ENCODE data around the gene SYS1. TPM values are rescaled to one million over a fixed set of nuclear protein-coding genes. Genes with fewer than 3 reads are reported as not detected.

SYS1 gene
- total and polyA plus RNA-seq, 5 experiments from 2014 or later = 34.2 to 62.5 (median 46.1) TPM

DNA sequence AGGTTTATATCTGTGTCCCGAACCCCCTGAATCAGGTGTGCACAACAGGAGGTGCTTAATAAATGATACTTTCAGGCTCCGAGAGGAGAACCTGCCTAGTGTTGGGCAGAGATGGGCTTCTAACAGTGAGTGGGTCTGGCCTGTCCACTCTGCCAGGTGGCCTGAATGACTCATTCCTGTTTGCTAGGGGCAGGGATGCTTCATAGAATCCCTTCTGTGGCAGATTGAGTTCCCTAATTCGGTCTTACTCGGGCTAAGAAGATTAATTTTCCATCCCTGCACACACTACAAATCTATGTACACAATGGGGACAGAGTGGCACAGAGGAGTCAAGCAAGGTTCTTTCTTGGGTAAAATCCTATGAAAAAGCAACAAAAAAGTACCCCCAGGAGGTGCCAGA is 34.5 kb upstream of the SYS1 start:
- no peaks in the 10 kb centered on the region for H3K27me3 Mint-ChIP-seq
- no peak overlapping the region for H3K27ac Mint-ChIP-seq
- DNase-seq = no peak
- POLR2A ChIA-PET = no interaction called here
- no peaks in the 10 kb centered on the region for H3K36me3 Mint-ChIP-seq
- no peak for ATAC-seq
- H3K9me3 Mint-ChIP-seq = no peaks in the 10 kb centered on the region
- no peak overlapping the region for H3K4me3 Mint-ChIP-seq
- no peaks in the 10 kb centered on the region for H3K4me1 Mint-ChIP-seq

DNA sequence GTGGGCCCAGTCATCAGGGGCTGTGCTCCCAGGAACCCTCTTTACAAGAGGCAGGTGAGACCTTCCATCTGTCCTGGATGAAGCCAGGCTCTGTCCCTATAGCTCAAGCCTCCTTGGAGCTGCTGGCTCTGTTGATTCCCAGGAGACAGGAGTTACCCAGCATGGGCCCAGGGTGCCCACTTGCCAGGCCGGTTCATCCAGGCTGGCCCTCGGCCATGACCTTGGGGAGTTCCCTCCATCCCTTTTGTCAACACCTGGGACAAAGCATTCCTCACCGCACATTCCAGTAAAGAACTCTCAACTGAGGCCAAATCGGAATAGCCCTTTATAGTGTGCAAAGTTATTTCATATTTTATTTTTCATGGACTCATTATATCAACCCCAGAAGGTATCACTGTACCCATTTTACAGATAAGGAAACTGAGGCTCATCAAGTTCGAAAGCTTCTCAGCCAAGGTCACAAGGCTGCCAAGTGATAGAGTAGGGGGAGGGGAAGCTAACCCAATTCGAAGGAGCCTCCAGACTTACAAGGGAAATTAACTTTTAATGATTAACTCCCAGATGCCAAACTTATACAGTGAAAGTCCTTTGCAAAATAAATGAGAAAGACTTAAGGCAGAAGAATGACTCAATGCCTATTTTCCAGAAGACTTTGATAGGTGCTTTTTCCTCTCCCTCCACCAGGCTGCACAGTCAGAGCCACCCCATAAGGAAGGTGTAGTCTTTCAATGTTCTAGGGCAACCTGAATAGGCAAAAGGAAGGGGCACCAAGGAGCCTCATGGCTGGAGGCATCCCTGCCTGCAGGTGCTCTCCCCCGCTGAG is 33.2 kb upstream of the SYS1 start:
- H3K36me3 Mint-ChIP-seq = no peaks in the 10 kb centered on the region
- DNase-seq (no peak), ATAC-seq (no peak)
- no peaks in the 10 kb centered on the region for H3K9me3 Mint-ChIP-seq
- H3K4me3 Mint-ChIP-seq = no peak overlapping the region
- no peaks in the 10 kb centered on the region for H3K27me3 Mint-ChIP-seq
- H3K27ac Mint-ChIP-seq = no peak overlapping the region
- POLR2A ChIA-PET = no interaction called here
- H3K4me1 Mint-ChIP-seq = no peaks in the 10 kb centered on the region

DNA sequence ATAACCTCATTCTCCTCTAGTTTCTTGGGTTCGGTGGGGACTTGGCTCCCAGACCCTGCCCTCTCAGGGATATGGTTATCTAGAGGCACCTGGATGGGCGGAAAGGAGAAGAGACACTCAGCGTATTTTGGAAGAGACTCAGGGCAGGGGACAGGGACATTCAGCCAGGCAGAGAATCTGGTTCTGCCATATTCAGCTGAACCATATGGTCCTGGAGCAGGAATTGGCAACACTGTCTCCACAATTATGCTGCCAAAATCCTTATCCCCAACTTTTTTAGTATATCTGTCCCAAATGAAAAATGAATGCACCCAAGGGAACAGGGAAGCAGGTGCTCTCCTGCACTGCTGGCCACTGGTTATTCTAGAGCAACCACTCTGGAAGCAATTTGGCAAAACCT is 32.5 kb upstream of the SYS1 start:
- Mint-ChIP-seq H3K9me3 (no peaks in the 10 kb centered on the region), H3K4me3 (no peak overlapping the region), H3K27me3 (no peaks in the 10 kb centered on the region), H3K36me3 (no peaks in the 10 kb centered on the region), H3K4me1 (no peaks in the 10 kb centered on the region), H3K27ac (no peak overlapping the region)
- no peak for ATAC-seq
- POLR2A ChIA-PET = no interaction called here
- DNase-seq = no peak

DNA sequence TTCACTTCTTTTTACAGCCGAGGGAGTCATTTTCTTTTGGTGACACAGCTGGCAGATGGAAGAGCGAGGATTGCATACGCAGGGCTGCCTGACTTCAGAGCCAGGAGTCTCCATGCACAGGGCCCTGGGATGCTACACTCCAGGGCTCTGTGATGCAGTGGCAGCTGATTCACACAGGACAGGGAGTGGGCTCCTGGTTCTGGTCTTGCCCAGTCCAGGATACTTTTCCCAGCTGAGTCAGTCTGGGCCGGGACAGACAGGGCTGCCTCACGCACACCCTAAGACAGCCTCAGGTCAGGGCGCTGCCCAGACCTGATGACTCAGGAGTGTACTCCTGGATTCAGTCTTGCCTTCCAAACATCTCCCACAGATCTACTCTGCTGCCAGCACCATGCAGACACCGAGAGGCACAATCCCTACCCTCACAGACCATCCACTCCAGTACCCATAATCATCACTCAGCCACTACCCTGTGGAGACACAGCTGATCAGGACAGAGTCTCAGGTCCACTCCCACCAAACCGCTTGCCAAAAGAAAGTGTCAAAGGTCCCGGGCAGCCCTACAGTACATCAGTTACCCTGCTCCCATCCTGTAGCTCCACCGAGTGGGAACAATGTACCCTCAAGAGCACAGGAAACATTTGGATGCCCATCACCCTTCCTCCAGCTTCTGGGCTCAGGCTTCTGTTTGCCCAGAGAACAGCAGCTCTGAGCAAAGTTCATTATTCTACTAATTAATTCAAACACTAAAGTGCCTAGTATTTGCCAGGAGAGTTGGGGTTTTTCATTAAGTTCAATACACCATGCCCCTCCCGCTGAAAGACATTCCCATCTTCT is 26.2 kb upstream of the SYS1 start:
- Mint-ChIP-seq H3K36me3 (no peaks in the 10 kb centered on the region), H3K4me1 (no peaks in the 10 kb centered on the region), H3K27ac (no peak overlapping the region), H3K4me3 (no peak overlapping the region), H3K9me3 (no peaks in the 10 kb centered on the region), H3K27me3 (peaks cover 0 to 2% (median 0%) of the 10 kb centered on the region in 5 donors)
- no peak for ATAC-seq
- no peak for DNase-seq
- POLR2A ChIA-PET = interaction anchor here (0.6 kb wide), 1 partner anchor 11 kb away, joined by 4 read pairs; no protein-coding TSS in a partner anchor

DNA sequence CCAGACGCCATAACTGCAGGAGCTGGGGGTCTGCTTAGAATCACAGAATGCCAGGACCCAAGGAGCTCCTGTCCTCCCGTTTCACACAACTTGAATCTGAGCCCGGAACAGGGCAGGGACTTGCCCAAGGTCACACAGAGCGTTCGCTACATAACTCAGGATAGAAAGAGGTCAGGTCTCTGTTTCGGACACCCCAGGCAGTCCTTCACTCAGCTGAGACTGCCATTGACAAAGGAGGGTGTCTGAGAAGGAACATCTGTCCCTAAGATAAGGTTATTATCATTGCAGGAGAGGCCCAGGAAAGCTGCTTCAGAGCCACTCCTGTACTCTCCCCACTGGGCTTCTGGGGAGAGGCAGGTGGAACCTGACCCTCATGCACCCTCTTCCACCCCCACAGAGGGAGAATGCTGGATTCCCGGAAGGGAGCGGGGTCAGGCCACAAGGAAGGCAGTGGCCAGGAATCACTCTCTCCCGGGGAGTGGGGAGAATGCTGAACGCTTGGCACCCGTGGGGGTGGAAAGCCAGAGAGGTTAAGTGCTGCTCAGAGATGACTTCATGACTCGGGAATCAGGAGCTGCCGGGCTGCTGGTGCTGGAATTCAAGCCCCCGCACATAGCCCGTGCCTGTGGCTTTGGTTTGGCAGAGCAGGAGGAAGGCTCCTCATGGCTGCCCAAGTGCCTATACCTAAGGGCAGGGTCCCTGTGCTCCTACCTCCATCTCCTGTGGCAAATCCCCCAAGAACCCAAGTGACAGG is 25.4 kb upstream of the SYS1 start:
- Mint-ChIP-seq H3K4me3 (no peak overlapping the region), H3K27me3 (peaks cover 0 to 2% (median 0%) of the 10 kb centered on the region in 5 donors), H3K4me1 (no peaks in the 10 kb centered on the region), H3K27ac (no peak overlapping the region), H3K9me3 (no peaks in the 10 kb centered on the region), H3K36me3 (no peaks in the 10 kb centered on the region)
- POLR2A ChIA-PET = no interaction called here
- DNase-seq (no peak), ATAC-seq (no peak)

DNA sequence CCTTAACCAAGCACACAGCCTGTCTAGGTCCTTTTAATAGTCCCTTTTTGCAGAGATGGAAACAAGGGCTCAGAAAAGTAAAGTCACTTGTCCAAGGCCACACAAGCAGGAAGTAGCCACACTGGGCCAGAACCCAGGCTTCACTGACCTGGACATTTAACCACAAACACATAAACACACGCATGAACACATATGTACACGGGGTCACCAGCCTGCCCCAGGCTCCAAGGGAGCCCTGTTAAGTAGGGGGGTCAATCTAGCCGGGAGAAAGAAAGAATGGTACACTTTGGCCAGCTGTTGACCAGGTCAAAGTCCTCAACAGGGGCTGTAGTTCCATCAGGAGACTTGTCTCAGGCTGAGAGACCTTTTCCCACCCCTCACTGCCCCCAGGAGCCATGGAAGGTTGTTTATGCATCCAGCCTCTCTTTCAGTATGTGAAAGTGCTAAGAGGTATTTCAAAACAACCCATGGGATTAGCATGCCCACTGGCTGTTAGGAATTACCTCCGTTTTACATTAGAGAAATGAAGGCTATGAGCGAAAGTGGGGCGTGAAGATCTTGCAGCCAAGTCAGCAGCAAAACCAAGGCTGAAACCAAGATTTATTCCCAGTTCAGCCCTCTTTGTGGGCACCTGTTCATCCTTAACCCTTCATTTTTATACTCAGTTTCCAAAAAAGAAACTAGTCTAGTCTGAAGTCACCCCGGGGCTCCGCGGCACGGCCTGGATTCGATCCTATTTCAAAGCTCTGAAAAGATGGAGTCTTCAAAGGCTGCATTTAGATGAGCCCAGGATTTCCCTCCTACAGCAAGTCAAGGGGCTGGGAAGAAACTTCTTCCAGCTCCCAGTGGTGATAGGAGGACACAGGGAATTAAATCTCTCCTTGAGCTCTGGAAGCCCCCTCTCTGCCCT is 24.6 kb upstream of the SYS1 start:
- Mint-ChIP-seq H3K36me3 (no peaks in the 10 kb centered on the region), H3K4me1 (no peaks in the 10 kb centered on the region), H3K9me3 (no peaks in the 10 kb centered on the region), H3K27ac (no peak overlapping the region), H3K4me3 (no peak overlapping the region), H3K27me3 (peaks cover 0 to 7% (median 0%) of the 10 kb centered on the region in 5 donors)
- POLR2A ChIA-PET = no interaction called here
- ATAC-seq (no peak), DNase-seq (no peak)

DNA sequence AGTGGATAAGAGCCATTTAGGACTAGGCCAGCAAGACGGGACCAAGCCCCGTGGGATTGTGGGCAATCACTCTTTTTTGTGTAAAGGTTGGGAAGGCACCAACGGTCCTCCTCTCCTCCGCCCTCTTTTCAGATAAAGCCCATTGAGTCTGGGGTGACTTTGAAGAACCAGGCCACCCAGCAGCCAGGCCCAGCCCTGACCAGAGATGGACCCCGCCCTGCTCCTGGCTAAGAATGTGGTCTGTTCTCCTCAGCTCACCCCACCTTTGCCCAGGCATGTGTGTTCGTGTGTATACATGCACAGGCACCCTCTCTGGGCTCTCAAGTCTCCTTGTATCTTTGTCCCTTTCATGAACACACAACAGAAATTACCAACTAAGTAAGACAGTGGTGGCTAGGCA is 23.9 kb upstream of the SYS1 start:
- no peaks in the 10 kb centered on the region for H3K36me3 Mint-ChIP-seq
- ATAC-seq = no peak
- H3K9me3 Mint-ChIP-seq = no peaks in the 10 kb centered on the region
- POLR2A ChIA-PET = no interaction called here
- DNase-seq = no peak
- no peak overlapping the region for H3K27ac Mint-ChIP-seq
- H3K4me1 Mint-ChIP-seq = no peaks in the 10 kb centered on the region
- H3K4me3 Mint-ChIP-seq = no peak overlapping the region
- H3K27me3 Mint-ChIP-seq = peaks cover 0 to 8% (median 0%) of the 10 kb centered on the region in 5 donors

DNA sequence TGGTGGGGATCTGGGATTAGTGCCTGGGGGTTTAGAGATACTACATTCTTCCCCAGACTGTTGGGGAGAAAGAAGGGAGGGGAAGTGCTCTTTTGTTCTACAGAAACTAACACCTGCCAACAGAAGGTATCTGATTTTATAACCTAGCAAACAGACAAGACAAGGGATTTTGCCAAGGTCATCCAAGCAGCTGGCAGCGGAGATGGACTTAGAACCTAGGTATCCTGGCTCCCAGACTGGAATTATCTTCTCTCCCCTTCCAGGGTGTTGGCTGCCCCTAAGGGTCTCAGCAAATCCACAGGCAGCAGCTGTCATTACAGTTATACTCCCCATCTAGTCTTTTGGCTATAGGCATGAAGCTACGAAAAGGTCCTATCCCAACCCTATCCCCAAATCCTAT is 23.2 kb upstream of the SYS1 start:
- H3K27ac Mint-ChIP-seq = no peak overlapping the region
- H3K36me3 Mint-ChIP-seq = no peaks in the 10 kb centered on the region
- DNase-seq = no peak
- POLR2A ChIA-PET = no interaction called here
- H3K9me3 Mint-ChIP-seq = no peaks in the 10 kb centered on the region
- H3K4me3 Mint-ChIP-seq = no peak overlapping the region
- no peak for ATAC-seq
- H3K27me3 Mint-ChIP-seq = peaks cover 0 to 10% (median 3%) of the 10 kb centered on the region in 5 donors
- no peaks in the 10 kb centered on the region for H3K4me1 Mint-ChIP-seq

DNA sequence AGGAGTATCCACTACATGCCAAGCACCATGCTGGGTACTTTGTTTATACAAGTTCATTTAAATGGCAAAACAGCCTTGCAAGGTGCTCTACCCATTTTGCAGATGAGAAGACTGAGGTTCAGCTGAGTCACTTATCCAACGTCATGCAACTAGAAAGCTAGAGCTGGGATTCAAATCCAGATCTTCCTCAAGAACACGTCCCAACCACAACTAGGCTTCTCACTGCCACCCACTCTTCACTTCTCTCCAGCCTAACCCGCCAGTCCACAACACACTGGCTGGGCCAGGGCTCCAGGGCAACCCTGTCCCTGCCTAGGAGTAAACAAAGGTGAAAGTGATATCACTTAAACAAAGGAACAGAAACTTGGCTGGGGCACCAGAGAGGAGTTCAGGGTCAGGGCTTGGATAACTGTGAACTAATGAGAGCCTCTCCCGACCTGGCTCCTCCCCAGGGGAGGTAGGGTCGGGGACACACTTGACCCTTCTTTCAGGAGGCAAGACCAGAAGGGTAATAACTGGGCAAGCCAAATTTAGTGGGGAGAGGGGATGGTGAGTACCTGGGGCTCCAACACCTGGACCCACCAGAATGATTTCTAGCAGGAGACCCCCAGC is 22.6 kb upstream of the SYS1 start:
- Mint-ChIP-seq H3K36me3 (no peaks in the 10 kb centered on the region), H3K27me3 (peaks cover 3 to 13% (median 8%) of the 10 kb centered on the region in 5 donors), H3K27ac (no peak overlapping the region), H3K4me1 (no peaks in the 10 kb centered on the region), H3K9me3 (no peaks in the 10 kb centered on the region), H3K4me3 (no peak overlapping the region)
- no peak for DNase-seq
- ATAC-seq = no peak
- POLR2A ChIA-PET = no interaction called here

DNA sequence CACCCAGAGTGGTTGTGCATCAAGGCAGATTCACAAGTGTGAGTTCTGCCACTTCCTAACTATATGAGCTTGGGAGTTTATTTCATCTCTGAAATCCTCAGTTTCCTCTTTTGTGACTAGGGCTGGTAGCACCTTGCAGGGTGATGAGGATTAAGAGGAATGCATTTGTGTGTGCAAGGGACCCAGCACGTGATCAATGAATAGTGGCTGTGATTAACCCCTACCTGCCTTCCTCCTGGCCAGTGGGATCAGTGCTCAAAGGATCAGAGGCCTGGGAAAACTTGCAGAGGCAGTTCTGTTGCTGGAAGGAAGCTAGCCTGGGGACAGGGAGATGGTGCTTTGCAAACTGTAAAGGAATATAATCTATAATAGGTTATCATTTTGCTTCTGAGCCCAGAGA is 22.0 kb upstream of the SYS1 start:
- POLR2A ChIA-PET = no interaction called here

DNA sequence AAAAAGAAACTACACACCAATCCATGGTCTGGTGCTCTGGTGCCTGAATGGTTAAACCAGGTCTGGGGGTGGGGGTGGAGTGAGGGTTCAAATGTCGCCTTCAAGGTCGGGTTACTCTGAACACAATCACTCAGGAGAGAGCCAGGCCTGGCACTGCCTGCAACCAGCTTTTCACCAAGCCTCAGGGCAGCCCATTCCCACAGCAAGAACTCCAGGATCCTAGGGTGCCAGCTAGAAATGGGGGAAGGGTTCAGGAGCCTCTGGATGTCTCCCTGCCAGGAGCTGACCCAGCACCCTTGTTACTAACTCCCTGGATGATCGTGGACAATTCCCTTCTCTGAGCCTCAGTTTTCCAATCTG is 21.4 kb upstream of the SYS1 start:
- Mint-ChIP-seq H3K36me3 (no peaks in the 10 kb centered on the region), H3K27me3 (peaks cover 4 to 21% (median 15%) of the 10 kb centered on the region in 5 donors), H3K4me3 (no peak overlapping the region), H3K27ac (no peak overlapping the region), H3K4me1 (peaks cover 0 to 4% (median 0%) of the 10 kb centered on the region in 4 donors), H3K9me3 (no peaks in the 10 kb centered on the region)
- DNase-seq (no peak), ATAC-seq (no peak)
- POLR2A ChIA-PET = no interaction called here

More for the DNA sequence above, 22.0 kb upstream of the SYS1 start:
- Mint-ChIP-seq H3K9me3 (no peaks in the 10 kb centered on the region), H3K36me3 (no peaks in the 10 kb centered on the region), H3K27me3 (peaks cover 3 to 18% (median 14%) of the 10 kb centered on the region in 5 donors), H3K4me1 (peaks cover 0 to 2% (median 0%) of the 10 kb centered on the region in 4 donors), H3K27ac (peak overlapping the region in 1 of 10 donors; percentile 34), H3K4me3 (no peak overlapping the region)
- DNase-seq (no peak), ATAC-seq (no peak)
